T-helper 17 cell (primary cell): ENCODE data around the gene TPSG1. TPM values are rescaled to one million over a fixed set of nuclear protein-coding genes. Genes with fewer than 3 reads are reported as not detected.
"Not testable (repeated sequence)": the region's sequence is repeated elsewhere in the genome, so short reads cannot be mapped to it uniquely, and the experiment has no call there.

Experiments
- ATAC-seq: fragments of 150-1000 bp; cut with Tn5 transposase; 2 replicates; pipeline ENCODE4 v1.10.0; 2021; ENCODE audit warnings: mild to moderate bottlenecking, moderate library complexity
- DNase-seq, 3 donors: peaks; one replicate each; pipeline versions ENCODE4 v3.0.0 to v3.0.0-alpha.2; 2020 to 2021
- H3K9me3 ChIP-seq: one replicate; pipeline ENCODE4 v1.7.0; 2013; ENCODE audit warnings: low read length, mild to moderate bottlenecking; ENCODE audit not compliant: control insufficient read depth, poor library complexity, severe bottlenecking
- H3K27ac Mint-ChIP-seq: one replicate; pipeline ENCODE4 v1.8.0; 2022; ENCODE audit warnings: mild to moderate bottlenecking, moderate library complexity, mixed read lengths
- H3K27me3 Mint-ChIP-seq: one replicate; pipeline ENCODE4 v1.8.0; 2022; ENCODE audit warnings: mixed read lengths
- H3K36me3 Mint-ChIP-seq: one replicate; pipeline ENCODE4 v1.8.0; 2022; ENCODE audit warnings: low read depth, mixed read lengths
- H3K4me1 Mint-ChIP-seq: one replicate; pipeline ENCODE4 v1.8.0; 2022; ENCODE audit warnings: mild to moderate bottlenecking, mixed read lengths
- H3K4me3 Mint-ChIP-seq: one replicate; pipeline ENCODE4 v1.8.0; 2022; ENCODE audit warnings: mild to moderate bottlenecking, moderate library complexity, mixed read lengths
- total RNA-seq, 4 donors: library from RNA in 2 of 4; stranded (reverse) in 2 of 4; gene quantifications; one replicate each; pipeline ENCODE4 v1.2.3 and lab custom pipeline; 2022 to 2026

The TPSG1 gene
- total RNA-seq, 2 donors from 2014 or later, result not detected

- H3K27me3 Mint-ChIP-seq, H3K4me3 Mint-ChIP-seq, H3K4me1 Mint-ChIP-seq, H3K27ac Mint-ChIP-seq, H3K9me3 ChIP-seq, DNase-seq, H3K36me3 Mint-ChIP-seq: not testable (repeated sequence)
- peak; percentile 92 for ATAC-seq
Observed at GRCh38 chr16:1236659-1237058, 11.6 kb upstream of the TPSG1 start.

- not testable (repeated sequence) for H3K4me1 Mint-ChIP-seq, H3K27ac Mint-ChIP-seq
- peak; percentile 24 for ATAC-seq
Observed at GRCh38 chr16:1232049-1232748, 7.1 kb upstream of the TPSG1 start.

GRCh38 chr16:1231301-1231700 is 6.2 kb upstream of the TPSG1 start:
- H3K4me1 Mint-ChIP-seq, DNase-seq, ATAC-seq, H3K36me3 Mint-ChIP-seq, H3K9me3 ChIP-seq, H3K27me3 Mint-ChIP-seq, H3K27ac Mint-ChIP-seq, H3K4me3 Mint-ChIP-seq: not testable (repeated sequence)

More at GRCh38 chr16:1232049-1232748, 7.1 kb upstream of the TPSG1 start:
- DNase-seq, H3K4me3 Mint-ChIP-seq, H3K36me3 Mint-ChIP-seq, H3K27me3 Mint-ChIP-seq, H3K9me3 ChIP-seq: not testable (repeated sequence)

- DNase-seq, H3K27ac Mint-ChIP-seq, H3K9me3 ChIP-seq, H3K4me1 Mint-ChIP-seq, H3K27me3 Mint-ChIP-seq, H3K36me3 Mint-ChIP-seq, ATAC-seq, H3K4me3 Mint-ChIP-seq: not testable (repeated sequence)
Observed at GRCh38 chr16:1230471-1231212, 5.6 kb upstream of the TPSG1 start.

- not testable (repeated sequence) for H3K27ac Mint-ChIP-seq, H3K4me3 Mint-ChIP-seq, H3K36me3 Mint-ChIP-seq, H3K27me3 Mint-ChIP-seq, ATAC-seq, H3K9me3 ChIP-seq, H3K4me1 Mint-ChIP-seq, DNase-seq
Observed at GRCh38 chr16:1230084-1230470, 5.0 kb upstream of the TPSG1 start, which contains the start of gene TPSB2. Gene TPSB2 (minus strand): TSS chr16:1230184. CDS start chr16:1229951, 233 bp downstream.

GRCh38 chr16:1229476-1229875 is 4.4 kb upstream of the TPSG1 start:
- not testable (repeated sequence) for H3K27me3 Mint-ChIP-seq, H3K9me3 ChIP-seq, H3K27ac Mint-ChIP-seq, H3K36me3 Mint-ChIP-seq, H3K4me1 Mint-ChIP-seq, H3K4me3 Mint-ChIP-seq, DNase-seq, ATAC-seq

GRCh38 chr16:1228227-1228626 is 3.2 kb upstream of the TPSG1 start:
- not testable (repeated sequence) for H3K27ac Mint-ChIP-seq, H3K4me3 Mint-ChIP-seq, H3K36me3 Mint-ChIP-seq, H3K27me3 Mint-ChIP-seq, ATAC-seq, H3K4me1 Mint-ChIP-seq, DNase-seq, H3K9me3 ChIP-seq

GRCh38 chr16:1226692-1227091 is 1.6 kb upstream of the TPSG1 start:
- H3K27me3 Mint-ChIP-seq, DNase-seq, H3K4me1 Mint-ChIP-seq, H3K9me3 ChIP-seq, ATAC-seq, H3K36me3 Mint-ChIP-seq, H3K4me3 Mint-ChIP-seq, H3K27ac Mint-ChIP-seq: not testable (repeated sequence)

GRCh38 chr16:1225728-1226311 is 752 bp upstream of the TPSG1 start:
- H3K9me3 ChIP-seq, H3K4me1 Mint-ChIP-seq, H3K4me3 Mint-ChIP-seq, H3K27me3 Mint-ChIP-seq, ATAC-seq, H3K36me3 Mint-ChIP-seq, DNase-seq, H3K27ac Mint-ChIP-seq: not testable (repeated sequence)

GRCh38 chr16:1224558-1224957 is 510 bp downstream of the TPSG1 start:
- Mint-ChIP-seq H3K27ac (no peak overlapping the region), H3K27me3 (no peaks in the 10 kb centered on the region), H3K36me3 (no peaks in the 10 kb centered on the region), H3K4me1 (no peaks in the 10 kb centered on the region), H3K4me3 (no peak overlapping the region)
- DNase-seq, result no peak
- no peaks in the 10 kb centered on the region for H3K9me3 ChIP-seq
- no peak for ATAC-seq

- H3K4me1 Mint-ChIP-seq, result no peaks in the 10 kb centered on the region
- DNase-seq (no peak), ATAC-seq (no peak)
- H3K36me3 Mint-ChIP-seq, result no peaks in the 10 kb centered on the region
- H3K4me3 Mint-ChIP-seq, result no peak overlapping the region
- no peaks in the 10 kb centered on the region for H3K9me3 ChIP-seq
- no peaks in the 10 kb centered on the region for H3K27me3 Mint-ChIP-seq
- H3K27ac Mint-ChIP-seq, result no peak overlapping the region
Observed at GRCh38 chr16:1223355-1224214, 1.5 kb downstream of the TPSG1 start.

GRCh38 chr16:1222553-1223354 is 2.3 kb downstream of the TPSG1 start:
- ATAC-seq (no peak), DNase-seq (no peak)
- Mint-ChIP-seq H3K4me3 (no peak overlapping the region), H3K4me1 (no peaks in the 10 kb centered on the region), H3K27me3 (no peaks in the 10 kb centered on the region), H3K27ac (no peak overlapping the region), H3K36me3 (no peaks in the 10 kb centered on the region)
- H3K9me3 ChIP-seq, result no peaks in the 10 kb centered on the region
